Neural cell (in vitro differentiated cells): ENCODE measurements around the gene ROR1. TPM values are rescaled to one million over a fixed set of nuclear protein-coding genes. Genes with fewer than 3 reads are reported as not detected.

ENCODE experiments used
- H2AFZ ChIP-seq: fragments of 200-600, 300-800 bp; sonication (generic), shearing (Covaris generic); 2 replicates; pipeline ENCODE4 v1.6.0; 2014; ENCODE audit warnings: low read depth, mild to moderate bottlenecking, antibody characterized with exemption, low read length, moderate library complexity
- H3F3A ChIP-seq: fragments of 200-600 bp; shearing (Covaris generic); 2 replicates; pipeline ENCODE4 v1.6.1; 2016; ENCODE audit warnings: mild to moderate bottlenecking, moderate library complexity, mixed read lengths, antibody characterized with exemption, low read length; ENCODE audit not compliant: insufficient read depth, poor library complexity, severe bottlenecking
- H3K27ac ChIP-seq: fragments of 200-600, 300-800 bp; sonication (generic), shearing (Covaris generic); 2 replicates; pipeline ENCODE4 v1.5.1; 2014; ENCODE audit warnings: mild to moderate bottlenecking, low read length, moderate library complexity
- H3K27me3 ChIP-seq: fragments of 300-800, 200-600 bp; sonication (generic), shearing (Covaris generic); 2 replicates; pipeline ENCODE4 v1.6.0; 2014; ENCODE audit warnings: mild to moderate bottlenecking, low read depth, low read length, moderate library complexity; ENCODE audit not compliant: insufficient read depth
- H3K36me3 ChIP-seq: fragments of 300-800, 200-600 bp; sonication (generic), shearing (Covaris generic); 2 replicates; pipeline ENCODE4 v1.5.1; 2014; ENCODE audit warnings: mild to moderate bottlenecking, antibody characterized with exemption, low read length, moderate library complexity; ENCODE audit not compliant: insufficient read depth
- H3K4me2 ChIP-seq: fragments of 300-800, 200-600 bp; sonication (generic), shearing (Covaris generic); 2 replicates; pipeline ENCODE4 v1.6.0; 2014; ENCODE audit warnings: mild to moderate bottlenecking, low read length
- H3K4me3 ChIP-seq: fragments of 300-800, 200-600 bp; sonication (generic), shearing (Covaris generic); 2 replicates; pipeline ENCODE4 v1.5.1; 2014; ENCODE audit warnings: mild to moderate bottlenecking, low read length, moderate library complexity
- H3K79me2 ChIP-seq: fragments of 200-600 bp; shearing (Covaris generic); replicated peaks from 2 replicates; pipeline ENCODE4 v1.6.0; 2014; ENCODE audit warnings: mild to moderate bottlenecking, low read length, moderate library complexity; ENCODE audit not compliant: insufficient read depth
- H3K9ac ChIP-seq: fragments of 300-800, 200-600 bp; sonication (generic), shearing (Covaris generic); 2 replicates; pipeline ENCODE4 v1.6.1; 2016; ENCODE audit warnings: mild to moderate bottlenecking, low read length, mixed read lengths
- H3K9me2 ChIP-seq: fragments of 200-600 bp; shearing (Covaris generic); 2 replicates; pipeline ENCODE4 v1.6.1; 2016; ENCODE audit warnings: mild to moderate bottlenecking, low read length, mixed read lengths; ENCODE audit not compliant: insufficient read depth
- H3K9me3 ChIP-seq: fragments of 200-600, 300-800 bp; sonication (generic), shearing (Covaris generic); 2 replicates; pipeline ENCODE4 v1.6.1; 2016; ENCODE audit warnings: mild to moderate bottlenecking, mixed run types, low read length, moderate library complexity, mixed read lengths
- H4K20me1 ChIP-seq: fragments of 200-600 bp; shearing (Covaris generic); 2 replicates; pipeline ENCODE4 v1.6.1; 2016; ENCODE audit warnings: mild to moderate bottlenecking, mixed run types; ENCODE audit not compliant: insufficient read depth
- EP300 ChIP-seq: fragments of 450-650 bp; conservative IDR thresholded peaks from 2 replicates; pipeline ENCODE4 v1.6.1; 2014; ENCODE audit warnings: antibody characterized with exemption, mild to moderate bottlenecking, moderate library complexity; ENCODE audit not compliant: poor library complexity, severe bottlenecking
- EZH2 ChIP-seq: fragments of 200-600, 300-800 bp; shearing (Covaris generic), sonication (generic); IDR thresholded peaks from 2 replicates; pipeline ENCODE4 v1.6.1; 2014; ENCODE audit warnings: antibody characterized with exemption, low read length, borderline replicate concordance, mild to moderate bottlenecking; ENCODE audit not compliant: insufficient read depth, poor library complexity, severe bottlenecking
- MXI1 ChIP-seq: fragments of 450-650 bp; conservative IDR thresholded peaks from 2 replicates; pipeline ENCODE4 v1.6.1; 2014; ENCODE audit warnings: antibody characterized with exemption, mild to moderate bottlenecking; ENCODE audit not compliant: poor library complexity, severe bottlenecking
- POLR2AphosphoS5 ChIP-seq: IDR thresholded peaks from 2 replicates; pipeline ENCODE4 v1.6.1; 2012
- RAD21 ChIP-seq: fragments of 450-650 bp; conservative IDR thresholded peaks from 2 replicates; pipeline ENCODE4 v1.6.1; 2014; ENCODE audit warnings: antibody characterized with exemption, mild to moderate bottlenecking, moderate library complexity
- SMC3 ChIP-seq: fragments of 450-650 bp; conservative IDR thresholded peaks from 2 replicates; pipeline ENCODE4 v1.6.1; 2014; ENCODE audit warnings: antibody characterized with exemption, mild to moderate bottlenecking, moderate library complexity; ENCODE audit not compliant: poor library complexity
- TAF1 ChIP-seq: IDR thresholded peaks from 2 replicates; pipeline ENCODE4 v1.6.1; 2012; ENCODE audit warnings: low read depth
- polyA plus RNA-seq: library from polyadenylated mRNA; depleted of rRNA; stranded (reverse); fragments of >200 nt; gene quantifications from 2 replicates; pipeline ENCODE4 v1.2.3, GENCODE V29; 2014
- TF ChIP-seq, protein P1 (sequence below): fragments of 450-650 bp; IDR thresholded peaks from 2 replicates; pipeline ENCODE4 v1.5.1; 2014; ENCODE audit warnings: antibody characterized with exemption, mild to moderate bottlenecking, moderate library complexity; ENCODE audit not compliant: poor library complexity, severe bottlenecking
- TF ChIP-seq, protein P2 (sequence below): IDR thresholded peaks from 2 replicates; pipeline ENCODE4 v1.6.1; 2012; ENCODE audit warnings: borderline replicate concordance

ROR1 gene
- polyA plus RNA-seq, 1 donor from 2014 or later = 0.27 TPM

- TF ChIP-seq, protein P1, sequence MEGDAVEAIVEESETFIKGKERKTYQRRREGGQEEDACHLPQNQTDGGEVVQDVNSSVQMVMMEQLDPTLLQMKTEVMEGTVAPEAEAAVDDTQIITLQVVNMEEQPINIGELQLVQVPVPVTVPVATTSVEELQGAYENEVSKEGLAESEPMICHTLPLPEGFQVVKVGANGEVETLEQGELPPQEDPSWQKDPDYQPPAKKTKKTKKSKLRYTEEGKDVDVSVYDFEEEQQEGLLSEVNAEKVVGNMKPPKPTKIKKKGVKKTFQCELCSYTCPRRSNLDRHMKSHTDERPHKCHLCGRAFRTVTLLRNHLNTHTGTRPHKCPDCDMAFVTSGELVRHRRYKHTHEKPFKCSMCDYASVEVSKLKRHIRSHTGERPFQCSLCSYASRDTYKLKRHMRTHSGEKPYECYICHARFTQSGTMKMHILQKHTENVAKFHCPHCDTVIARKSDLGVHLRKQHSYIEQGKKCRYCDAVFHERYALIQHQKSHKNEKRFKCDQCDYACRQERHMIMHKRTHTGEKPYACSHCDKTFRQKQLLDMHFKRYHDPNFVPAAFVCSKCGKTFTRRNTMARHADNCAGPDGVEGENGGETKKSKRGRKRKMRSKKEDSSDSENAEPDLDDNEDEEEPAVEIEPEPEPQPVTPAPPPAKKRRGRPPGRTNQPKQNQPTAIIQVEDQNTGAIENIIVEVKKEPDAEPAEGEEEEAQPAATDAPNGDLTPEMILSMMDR = no peak
- TF ChIP-seq EP300 (no peak), TAF1 (no peak), POLR2AphosphoS5 (no peak), SMC3 (no peak), RAD21 (no peak), EZH2 (no peak), MXI1 (no peak)
- TF ChIP-seq, protein P2, sequence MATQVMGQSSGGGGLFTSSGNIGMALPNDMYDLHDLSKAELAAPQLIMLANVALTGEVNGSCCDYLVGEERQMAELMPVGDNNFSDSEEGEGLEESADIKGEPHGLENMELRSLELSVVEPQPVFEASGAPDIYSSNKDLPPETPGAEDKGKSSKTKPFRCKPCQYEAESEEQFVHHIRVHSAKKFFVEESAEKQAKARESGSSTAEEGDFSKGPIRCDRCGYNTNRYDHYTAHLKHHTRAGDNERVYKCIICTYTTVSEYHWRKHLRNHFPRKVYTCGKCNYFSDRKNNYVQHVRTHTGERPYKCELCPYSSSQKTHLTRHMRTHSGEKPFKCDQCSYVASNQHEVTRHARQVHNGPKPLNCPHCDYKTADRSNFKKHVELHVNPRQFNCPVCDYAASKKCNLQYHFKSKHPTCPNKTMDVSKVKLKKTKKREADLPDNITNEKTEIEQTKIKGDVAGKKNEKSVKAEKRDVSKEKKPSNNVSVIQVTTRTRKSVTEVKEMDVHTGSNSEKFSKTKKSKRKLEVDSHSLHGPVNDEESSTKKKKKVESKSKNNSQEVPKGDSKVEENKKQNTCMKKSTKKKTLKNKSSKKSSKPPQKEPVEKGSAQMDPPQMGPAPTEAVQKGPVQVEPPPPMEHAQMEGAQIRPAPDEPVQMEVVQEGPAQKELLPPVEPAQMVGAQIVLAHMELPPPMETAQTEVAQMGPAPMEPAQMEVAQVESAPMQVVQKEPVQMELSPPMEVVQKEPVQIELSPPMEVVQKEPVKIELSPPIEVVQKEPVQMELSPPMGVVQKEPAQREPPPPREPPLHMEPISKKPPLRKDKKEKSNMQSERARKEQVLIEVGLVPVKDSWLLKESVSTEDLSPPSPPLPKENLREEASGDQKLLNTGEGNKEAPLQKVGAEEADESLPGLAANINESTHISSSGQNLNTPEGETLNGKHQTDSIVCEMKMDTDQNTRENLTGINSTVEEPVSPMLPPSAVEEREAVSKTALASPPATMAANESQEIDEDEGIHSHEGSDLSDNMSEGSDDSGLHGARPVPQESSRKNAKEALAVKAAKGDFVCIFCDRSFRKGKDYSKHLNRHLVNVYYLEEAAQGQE = no peak
- Histone ChIP-seq H3K9me2 (no peaks in the 10 kb centered on the region), H3K9me3 (no peaks in the 10 kb centered on the region), H3K4me3 (no peak overlapping the region), H4K20me1 (no peaks in the 10 kb centered on the region), H3F3A (no peaks in the 10 kb centered on the region), H3K79me2 (no peaks in the 10 kb centered on the region), H2AFZ (no peak overlapping the region), H3K27ac (no peak overlapping the region), H3K9ac (no peak overlapping the region), H3K36me3 (no peaks in the 10 kb centered on the region), H3K4me2 (no peak overlapping the region), H3K27me3 (no peaks in the 10 kb centered on the region)
These were observed 61.3 kb downstream of the ROR1 start for GRCh38 chr1:63835128-63835527.

DNA sequence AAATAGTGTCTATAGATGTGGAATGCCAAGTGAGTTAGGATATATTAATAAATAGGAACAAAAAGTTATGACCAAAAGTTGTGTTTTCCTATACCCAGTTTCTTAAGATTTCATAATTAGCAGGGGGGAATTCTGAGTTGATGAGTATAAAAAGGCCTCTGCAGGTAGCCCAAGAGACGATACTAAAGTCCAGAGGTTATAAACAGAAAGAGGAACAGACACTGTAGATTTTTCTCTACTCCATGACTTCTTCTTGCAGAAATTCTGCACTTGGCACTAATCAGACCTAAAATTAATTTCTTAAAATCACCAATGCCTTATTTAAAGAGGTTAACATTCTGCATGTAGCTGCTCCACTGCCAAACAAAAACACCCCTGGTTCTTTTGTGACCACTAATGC, 62.6 kb downstream of the ROR1 start:
- Histone ChIP-seq H3K79me2 (no peaks in the 10 kb centered on the region), H3K36me3 (no peaks in the 10 kb centered on the region), H3K27ac (no peak overlapping the region), H3K9me2 (no peaks in the 10 kb centered on the region), H3K27me3 (no peaks in the 10 kb centered on the region), H3K4me3 (no peak overlapping the region), H2AFZ (no peak overlapping the region), H4K20me1 (no peaks in the 10 kb centered on the region), H3K4me2 (no peak overlapping the region), H3K9ac (no peak overlapping the region), H3F3A (no peaks in the 10 kb centered on the region), H3K9me3 (no peaks in the 10 kb centered on the region)
- TF ChIP-seq, protein P2 = no peak
- TF ChIP-seq RAD21 (no peak), MXI1 (no peak), POLR2AphosphoS5 (no peak), SMC3 (no peak), TAF1 (no peak), EP300 (no peak), EZH2 (no peak)
- TF ChIP-seq, protein P1 = no peak
